ENCODE results near the gene RBM23. TPM values are rescaled to one million over a fixed set of nuclear protein-coding genes. Genes with fewer than 3 reads are reported as not detected.

The RBM23 gene
- total and polyA plus RNA-seq, 2 donors (not counting 3 experiments of a cell fraction or from before 2014, with no cell fraction given): 67.7 to 68.9 TPM

DNA sequence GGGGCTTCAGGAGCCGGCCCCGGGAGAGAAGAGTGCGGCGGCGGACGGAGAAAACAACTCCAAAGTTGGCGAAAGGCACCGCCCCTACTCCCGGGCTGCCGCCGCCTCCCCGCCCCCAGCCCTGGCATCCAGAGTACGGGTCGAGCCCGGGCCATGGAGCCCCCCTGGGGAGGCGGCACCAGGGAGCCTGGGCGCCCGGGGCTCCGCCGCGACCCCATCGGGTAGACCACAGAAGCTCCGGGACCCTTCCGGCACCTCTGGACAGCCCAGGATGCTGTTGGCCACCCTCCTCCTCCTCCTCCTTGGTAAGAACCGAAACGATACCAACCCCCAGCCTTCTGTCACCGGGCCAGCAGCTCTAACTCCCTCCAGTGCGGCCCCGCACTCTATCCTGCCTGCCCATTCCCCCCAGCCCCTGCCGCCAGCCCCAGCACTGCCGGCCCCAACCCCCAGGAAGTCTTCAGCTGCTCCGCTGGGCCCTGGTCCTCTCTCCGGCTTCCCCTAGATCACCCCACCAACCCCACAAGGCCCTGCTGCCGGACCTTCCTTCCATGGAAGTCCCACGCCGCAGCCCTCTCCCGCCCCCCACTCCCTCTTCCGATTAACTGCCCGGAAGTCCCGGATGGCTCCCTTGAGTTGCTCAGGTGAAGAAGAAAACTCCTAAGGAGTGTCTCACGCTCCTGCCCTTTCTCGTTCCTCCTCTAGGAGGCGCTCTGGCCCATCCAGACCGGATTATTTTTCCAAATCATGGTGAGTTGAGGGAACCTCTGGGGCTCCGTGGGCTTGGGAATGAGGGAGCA, 46.7 kb downstream of the RBM23 start:
- Histone ChIP-seq H4K20me1 (replicated peaks; ENCODE audit: control insufficient read depth, extremely low read depth, insufficient read depth, low read length) (no peaks in the 10 kb centered on the region), H3K79me2 (ENCODE audit: control insufficient read depth, insufficient read depth, low read length) (peaks cover 15% of the 10 kb centered on the region), H3K36me3 (ENCODE audit: control insufficient read depth in 2 of 2, extremely low read depth in 1 of 2, insufficient read depth in 2 of 2, low read length in 2 of 2) (peaks cover 13 to 31% of the 10 kb centered on the region in 2 experiments), H3K9me3 (replicated peaks; ENCODE audit: control insufficient read depth, insufficient read depth, low read length) (no peaks in the 10 kb centered on the region), H3K9ac (replicated peaks; ENCODE audit: extremely low read depth, insufficient read depth, low read length) (peak overlapping the region; percentile 93), H3K4me2 (ENCODE audit: insufficient read depth, low read length) (peak overlapping the region; percentile 97), H3K9me1 (replicated peaks; ENCODE audit: control insufficient read depth, extremely low read depth, insufficient read depth, low read length) (no peaks in the 10 kb centered on the region), H3K27ac (ENCODE audit: insufficient read depth, low read depth, low read length) (peak overlapping the region; percentile 89), H3K4me1 (ENCODE audit: control insufficient read depth, extremely low read depth, insufficient read depth, low read length) (peaks cover 18% of the 10 kb centered on the region), H2AFZ (ENCODE audit: low read depth, low read length) (peak overlapping the region; percentile 97), H3K4me3 (replicated peaks in 1 of 3; ENCODE audit: insufficient read depth in 1 of 3, low read depth in 1 of 3, low read length in 3 of 3) (peak overlapping the region; percentile 68 to 78 (median 76)), H3K27me3 (ENCODE audit: control insufficient read depth in 2 of 2, insufficient read depth in 2 of 2, low read length in 2 of 2) (no peaks in the 10 kb centered on the region)
- TSS peak; percentile 17 for BruUV-seq (replicated peaks)
- DNase-seq (ENCODE audit: low read depth, low spot score) (peak; percentile 87), FAIRE-seq (peak; percentile 82)
- intact Hi-C loops (cut with micrococcal nuclease) (loop anchor here (1.0 kb wide), 5 partner anchors 12 to 315 kb away; partner anchors contain the start of gene DAD1), dilution Hi-C loops (cut with MboI; ENCODE audit: extremely low pct_ligation_motif_present, low sequenced_read_pairs) (no loop called here)
- ChIA-PET POLR2A (interaction anchor here (0.5 to 0.7 kb wide), 3 partner anchors 17 to 257 kb away, joined by 3 to 4 read pairs (median 3); no protein-coding TSS in a partner anchor), CTCF (interaction anchor here (0.6 to 4.7 kb wide), 21 partner anchors 10 to 317 kb away, joined by 3 to 75 read pairs (median 9); partner anchors contain the start of genes MMP14, PRMT5, RBM23 and REM2)
- TF ChIP-seq, protein P1, sequence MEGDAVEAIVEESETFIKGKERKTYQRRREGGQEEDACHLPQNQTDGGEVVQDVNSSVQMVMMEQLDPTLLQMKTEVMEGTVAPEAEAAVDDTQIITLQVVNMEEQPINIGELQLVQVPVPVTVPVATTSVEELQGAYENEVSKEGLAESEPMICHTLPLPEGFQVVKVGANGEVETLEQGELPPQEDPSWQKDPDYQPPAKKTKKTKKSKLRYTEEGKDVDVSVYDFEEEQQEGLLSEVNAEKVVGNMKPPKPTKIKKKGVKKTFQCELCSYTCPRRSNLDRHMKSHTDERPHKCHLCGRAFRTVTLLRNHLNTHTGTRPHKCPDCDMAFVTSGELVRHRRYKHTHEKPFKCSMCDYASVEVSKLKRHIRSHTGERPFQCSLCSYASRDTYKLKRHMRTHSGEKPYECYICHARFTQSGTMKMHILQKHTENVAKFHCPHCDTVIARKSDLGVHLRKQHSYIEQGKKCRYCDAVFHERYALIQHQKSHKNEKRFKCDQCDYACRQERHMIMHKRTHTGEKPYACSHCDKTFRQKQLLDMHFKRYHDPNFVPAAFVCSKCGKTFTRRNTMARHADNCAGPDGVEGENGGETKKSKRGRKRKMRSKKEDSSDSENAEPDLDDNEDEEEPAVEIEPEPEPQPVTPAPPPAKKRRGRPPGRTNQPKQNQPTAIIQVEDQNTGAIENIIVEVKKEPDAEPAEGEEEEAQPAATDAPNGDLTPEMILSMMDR (IDR thresholded peaks at IDR 0.05; ENCODE audit: extremely low read depth in 1 of 2, insufficient read depth in 1 of 2, low read depth in 1 of 2, low read length in 2 of 2): peak; percentile 90 to 97
- no peak for TF ChIP-seq POLR2AphosphoS5 (IDR thresholded peaks at IDR 0.05; ENCODE audit: insufficient read depth, low read depth, low read length)
- peak; percentile 59 for TF ChIP-seq POLR2A (IDR thresholded peaks at IDR 0.05; ENCODE audit: low read depth, low read length)
- TF ChIP-seq, protein P2, sequence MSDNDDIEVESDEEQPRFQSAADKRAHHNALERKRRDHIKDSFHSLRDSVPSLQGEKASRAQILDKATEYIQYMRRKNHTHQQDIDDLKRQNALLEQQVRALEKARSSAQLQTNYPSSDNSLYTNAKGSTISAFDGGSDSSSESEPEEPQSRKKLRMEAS (IDR thresholded peaks at IDR 0.05; ENCODE audit: insufficient read depth, insufficient read length): no peak

Measured in endothelial cell of umbilical vein (primary cell).